GM19468 (cell line): ENCODE results near the gene CD177.
"Not testable (repeated sequence)": the region's sequence is repeated elsewhere in the genome, so short reads cannot be mapped to it uniquely, and the experiment has no call there.

Experiments
- ATAC-seq: cut with Tn5 transposase; IDR thresholded peaks from one replicate; pipeline ENCODE4 v1.9.1; 2021; ENCODE audit warnings: mild to moderate bottlenecking, moderate library complexity, moderate number of reproducible peaks; ENCODE audit not compliant: unreplicated experiment; ENCODE audit errors: extremely low read depth

CD177 gene, protein sequence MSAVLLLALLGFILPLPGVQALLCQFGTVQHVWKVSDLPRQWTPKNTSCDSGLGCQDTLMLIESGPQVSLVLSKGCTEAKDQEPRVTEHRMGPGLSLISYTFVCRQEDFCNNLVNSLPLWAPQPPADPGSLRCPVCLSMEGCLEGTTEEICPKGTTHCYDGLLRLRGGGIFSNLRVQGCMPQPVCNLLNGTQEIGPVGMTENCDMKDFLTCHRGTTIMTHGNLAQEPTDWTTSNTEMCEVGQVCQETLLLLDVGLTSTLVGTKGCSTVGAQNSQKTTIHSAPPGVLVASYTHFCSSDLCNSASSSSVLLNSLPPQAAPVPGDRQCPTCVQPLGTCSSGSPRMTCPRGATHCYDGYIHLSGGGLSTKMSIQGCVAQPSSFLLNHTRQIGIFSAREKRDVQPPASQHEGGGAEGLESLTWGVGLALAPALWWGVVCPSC

DNA sequence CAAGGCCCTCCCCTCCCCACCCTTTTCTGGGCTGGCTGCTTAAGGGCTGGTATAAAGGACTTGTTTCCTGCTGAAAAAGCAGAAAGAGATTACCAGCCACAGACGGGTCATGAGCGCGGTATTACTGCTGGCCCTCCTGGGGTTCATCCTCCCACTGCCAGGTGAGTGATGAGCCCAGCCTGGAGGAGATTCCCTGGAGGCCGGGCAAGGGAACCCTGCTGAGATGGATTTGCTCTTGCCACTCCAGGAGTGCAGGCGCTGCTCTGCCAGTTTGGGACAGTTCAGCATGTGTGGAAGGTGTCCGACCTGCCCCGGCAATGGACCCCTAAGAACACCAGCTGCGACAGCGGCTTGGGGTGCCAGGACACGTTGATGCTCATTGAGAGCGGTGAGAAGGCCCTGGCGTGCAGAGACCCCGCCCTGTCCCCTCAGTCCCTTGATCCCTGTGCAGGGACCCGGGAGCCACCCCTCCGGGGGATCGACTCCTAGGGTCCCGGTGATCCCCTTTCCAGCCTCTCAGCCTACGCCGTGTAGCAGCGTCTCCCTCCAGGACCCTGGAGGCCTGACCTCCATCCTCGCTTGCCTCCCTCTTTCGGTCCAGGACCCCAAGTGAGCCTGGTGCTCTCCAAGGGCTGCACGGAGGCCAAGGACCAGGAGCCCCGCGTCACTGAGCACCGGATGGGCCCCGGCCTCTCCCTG lies at the start of gene CD177:
Gene CD177 (plus strand): TSS at position 81 of the 699 bp plus-strand sequence. CDS start 29 bp downstream, at position 110.
- no peak for ATAC-seq

DNA sequence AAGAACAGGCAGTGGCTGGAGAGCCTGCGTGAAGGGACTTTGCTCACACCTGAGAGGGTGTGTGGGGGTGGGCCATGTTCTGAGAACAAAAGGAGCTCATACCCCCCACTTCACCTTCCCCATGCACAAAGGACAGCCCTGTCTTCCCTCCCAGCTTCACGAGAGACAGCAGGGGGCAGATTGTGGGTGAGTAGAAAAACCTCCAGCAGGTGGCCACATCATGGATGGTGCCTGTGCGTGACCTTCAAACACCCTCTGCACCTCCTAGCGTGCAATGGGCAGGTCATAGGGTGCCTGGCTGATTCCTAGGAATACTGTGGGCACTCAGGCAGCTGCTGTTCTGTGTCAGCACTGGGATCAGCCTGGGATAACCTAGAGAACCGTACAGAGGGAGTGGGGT lies 47.8 kb upstream of the CD177 start:
- ATAC-seq, result no peak

DNA sequence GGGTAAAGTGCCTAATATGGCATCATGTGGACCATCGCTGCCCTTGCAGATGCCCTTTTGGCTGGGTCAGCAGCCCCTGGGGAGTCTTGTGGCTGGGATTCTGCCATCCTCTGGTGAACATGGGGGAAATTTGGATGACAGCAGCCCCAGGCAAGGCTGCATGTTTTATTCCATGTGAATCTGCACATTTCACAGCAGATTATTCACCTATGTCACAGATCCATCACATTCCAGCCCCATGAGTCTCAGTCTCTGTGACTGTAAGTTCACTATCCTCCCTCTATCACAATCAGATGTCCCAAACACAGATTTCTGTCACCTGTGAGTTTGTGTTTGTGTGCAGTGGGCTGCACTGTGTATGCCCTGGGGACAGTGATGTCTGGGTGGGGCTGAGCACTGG lies 47.4 kb upstream of the CD177 start:
- no peak for ATAC-seq

DNA sequence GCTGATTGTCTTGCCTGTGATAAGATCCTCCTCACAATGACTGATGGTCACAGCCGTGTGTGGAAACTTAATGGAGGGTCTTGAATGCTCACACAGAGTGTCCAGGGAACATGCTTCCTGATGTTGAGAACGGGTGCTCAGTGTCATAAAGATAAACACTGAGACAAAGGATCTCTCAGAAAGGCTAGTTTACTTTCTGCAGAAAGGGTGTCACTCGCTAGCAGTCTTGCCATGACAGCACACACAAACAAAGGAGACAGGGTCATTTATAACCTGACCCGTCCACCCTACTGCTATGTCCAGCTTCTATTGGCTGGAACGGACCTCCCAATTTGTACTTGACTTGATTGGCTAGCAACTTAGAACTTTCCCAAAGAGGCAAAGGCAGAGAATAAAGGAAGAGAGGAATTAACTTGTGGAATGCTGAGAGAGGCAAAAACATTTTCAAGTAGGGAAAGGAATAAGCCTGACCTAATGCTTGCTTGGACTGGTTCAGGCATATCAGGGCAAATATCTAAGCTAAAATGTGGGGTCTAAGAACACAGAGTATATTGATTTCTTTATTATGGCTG lies 45.2 kb upstream of the CD177 start:
- ATAC-seq, result no peak

DNA sequence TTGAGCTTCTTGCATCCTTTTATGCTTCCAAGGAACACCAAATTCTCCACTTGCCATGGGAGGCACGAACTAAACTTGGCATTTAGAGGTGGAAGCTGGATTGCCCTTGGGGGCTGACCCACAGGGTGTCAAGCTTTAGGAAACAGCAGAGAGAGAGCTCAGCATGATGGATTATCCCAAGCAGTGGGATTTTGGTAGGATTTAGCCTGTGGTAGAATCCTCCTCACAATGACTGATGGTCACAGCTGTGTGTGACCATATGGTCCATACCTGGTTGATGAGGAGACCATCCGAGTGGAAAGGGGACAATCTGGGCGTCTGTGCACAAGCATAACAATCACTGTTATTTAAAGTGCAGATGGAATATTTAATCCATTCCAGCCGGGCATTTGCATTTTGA lies 44.0 kb upstream of the CD177 start:
- ATAC-seq, result no peak

DNA sequence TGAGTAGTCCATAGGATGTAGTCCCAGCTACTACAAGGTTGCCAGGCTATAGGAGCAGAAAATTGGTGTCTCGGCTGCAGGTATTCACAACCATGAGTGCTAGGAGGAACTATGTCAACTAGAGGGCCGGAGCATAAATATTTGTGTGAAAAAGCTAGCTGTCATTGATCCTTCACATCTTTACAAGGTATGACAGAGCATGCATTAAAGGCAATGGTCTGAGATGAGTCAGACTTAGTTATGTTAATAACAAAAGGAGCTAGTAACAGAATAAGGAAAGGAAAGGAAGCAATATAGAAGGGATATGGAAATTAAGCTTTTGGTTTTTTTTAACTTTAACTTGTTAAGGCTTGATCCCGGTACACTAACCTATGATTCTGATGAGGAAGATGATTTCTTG lies 43.3 kb upstream of the CD177 start:
- ATAC-seq, result no peak

DNA sequence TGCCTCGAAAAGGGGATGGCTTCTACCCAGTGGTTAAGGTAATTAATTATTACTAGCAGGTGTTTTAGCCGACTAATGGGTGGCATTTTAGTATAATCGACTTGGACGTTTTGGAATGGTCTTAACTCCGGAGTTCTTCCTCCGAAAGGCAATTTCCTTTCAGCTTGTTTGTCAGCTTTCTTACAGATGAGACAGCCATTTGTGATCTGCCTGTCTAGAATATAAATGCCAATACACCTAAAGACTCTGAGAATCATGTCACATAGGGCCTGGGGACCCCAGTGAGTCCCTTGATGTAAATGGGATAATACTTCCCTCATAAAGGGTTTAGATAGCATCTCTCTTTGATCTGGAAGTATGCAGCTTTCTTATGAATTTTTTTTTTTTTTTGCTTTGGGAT lies 42.2 kb upstream of the CD177 start:
- no peak for ATAC-seq

DNA sequence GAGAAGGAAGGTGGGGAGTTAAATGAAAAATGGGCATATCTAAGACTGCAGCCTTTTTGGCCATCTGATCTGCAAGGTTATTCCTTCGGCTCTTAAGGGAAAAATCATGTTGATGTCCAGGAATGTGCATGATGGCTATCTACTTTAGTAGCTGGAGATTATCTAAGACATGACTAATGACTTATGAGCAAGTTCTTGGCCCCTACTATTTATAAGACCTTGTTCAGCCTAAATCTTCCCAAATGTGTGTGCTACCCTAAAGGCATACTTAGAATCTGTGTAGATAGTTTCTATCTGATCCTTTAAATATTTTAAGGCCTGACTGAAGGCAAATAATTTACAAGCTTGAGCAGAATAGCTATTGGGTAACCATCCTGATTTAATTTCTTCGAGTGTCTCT lies 41.8 kb upstream of the CD177 start:
- no peak for ATAC-seq

DNA sequence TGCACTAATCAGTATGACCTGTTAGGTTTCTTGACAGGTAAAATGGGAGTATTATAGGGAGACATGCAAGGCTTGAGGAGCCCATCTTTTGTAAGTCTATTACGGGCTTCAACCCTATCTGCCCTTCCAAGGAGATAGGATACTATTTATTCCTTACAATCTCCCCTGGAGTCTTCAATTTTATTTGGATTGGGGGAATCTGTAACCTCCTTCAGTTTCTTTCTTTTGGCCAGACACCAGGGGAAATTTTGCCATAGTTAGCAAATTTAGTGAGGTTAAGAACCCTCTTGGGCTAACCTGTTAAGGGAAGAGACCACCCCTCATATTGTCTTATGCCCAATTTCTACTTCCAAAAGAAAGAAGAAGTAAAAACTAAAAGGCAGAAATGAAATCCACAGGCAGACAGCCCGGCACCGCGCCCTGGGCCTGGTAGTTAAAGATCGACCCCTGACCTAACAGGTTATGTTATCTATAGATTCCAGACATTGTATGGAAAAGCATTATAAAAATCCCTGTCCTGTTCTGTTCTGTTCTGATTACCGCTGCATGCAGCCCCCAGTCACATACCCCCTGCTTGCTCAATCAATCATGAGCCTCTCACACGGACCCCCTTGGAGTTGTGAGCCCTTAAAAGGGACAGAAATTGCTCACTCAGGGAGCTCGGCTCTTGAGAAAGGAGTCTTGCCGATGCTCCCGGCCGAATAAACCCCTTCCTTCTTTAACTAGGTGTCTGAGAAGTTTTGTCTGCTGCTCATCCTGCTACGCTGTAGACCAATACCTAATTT lies 39.6 kb upstream of the CD177 start:
- no peak for ATAC-seq

DNA sequence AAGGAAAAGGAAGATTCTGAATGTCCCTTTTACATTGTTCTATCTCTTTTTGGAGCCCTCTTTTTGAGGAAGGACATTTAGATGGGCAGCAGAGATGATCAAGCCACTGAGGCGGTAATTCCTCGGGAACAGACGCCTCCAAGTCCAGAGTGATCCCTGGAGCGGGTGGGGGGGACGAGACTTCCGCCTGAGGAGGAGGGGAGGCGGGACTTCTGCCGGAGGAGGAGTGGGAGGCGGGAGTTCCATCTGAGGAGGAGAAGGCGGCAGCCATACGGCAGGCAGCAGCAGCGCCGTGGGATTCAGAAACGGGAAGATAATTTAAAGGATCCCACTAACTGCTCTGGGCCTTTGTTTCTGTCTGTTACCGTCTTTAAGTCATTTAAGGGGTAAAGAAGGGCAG lies 37.6 kb upstream of the CD177 start:
- no peak for ATAC-seq

DNA sequence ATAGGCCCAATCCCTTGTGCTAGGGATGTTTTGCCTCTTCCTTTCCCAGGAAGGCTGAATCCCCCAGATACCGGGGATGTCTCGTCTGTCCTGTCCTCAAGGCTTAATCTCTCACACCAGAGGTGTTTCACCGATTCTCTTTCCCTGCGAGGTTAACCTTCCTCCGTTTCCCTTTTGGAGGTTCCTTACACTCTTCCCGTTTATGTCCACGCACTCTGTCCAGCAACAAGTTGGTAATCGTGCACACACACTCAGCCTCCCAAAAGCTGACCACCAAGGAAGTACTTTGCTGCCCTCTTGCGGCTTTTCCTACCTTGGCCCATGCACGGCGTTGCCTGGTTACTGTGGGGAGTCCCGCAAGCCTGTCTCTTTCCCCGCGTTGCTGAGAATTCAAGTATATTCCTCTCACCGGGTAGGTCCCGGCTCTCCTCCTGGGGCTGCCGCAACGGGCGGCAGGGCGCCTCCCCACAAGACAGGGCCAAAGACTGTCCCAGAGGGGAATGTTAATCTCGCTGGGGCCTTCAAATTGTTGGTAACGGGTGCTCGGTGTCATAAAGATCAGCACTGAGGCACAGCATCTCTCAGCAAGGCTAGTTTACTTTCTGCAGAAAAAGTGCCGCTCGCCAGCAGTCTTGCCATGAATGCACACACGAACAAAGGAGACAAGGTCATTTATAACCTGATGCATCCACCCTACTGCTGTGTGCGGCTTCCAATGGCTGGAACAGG lies 36.7 kb upstream of the CD177 start:
- ATAC-seq, result no peak

DNA sequence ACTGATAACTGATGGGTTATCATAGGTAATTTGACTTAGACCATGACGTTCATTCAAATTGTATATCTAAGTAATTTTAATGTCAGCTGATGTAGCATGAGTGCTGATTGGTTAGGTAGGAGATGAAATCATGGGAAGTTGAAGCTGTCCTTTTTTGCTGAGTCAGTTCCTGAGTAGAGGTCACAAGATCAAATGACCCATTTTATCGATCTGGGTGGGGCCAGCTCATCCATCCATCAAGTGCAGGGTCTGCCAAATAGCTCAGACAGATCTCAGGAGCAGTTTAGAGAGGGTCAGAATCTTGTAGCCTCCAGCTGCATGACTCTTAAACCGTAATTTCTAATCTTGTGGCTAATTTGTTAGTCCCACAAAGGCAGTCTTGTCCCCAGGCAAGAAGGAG lies 35.3 kb upstream of the CD177 start:
- ATAC-seq, result no peak

DNA sequence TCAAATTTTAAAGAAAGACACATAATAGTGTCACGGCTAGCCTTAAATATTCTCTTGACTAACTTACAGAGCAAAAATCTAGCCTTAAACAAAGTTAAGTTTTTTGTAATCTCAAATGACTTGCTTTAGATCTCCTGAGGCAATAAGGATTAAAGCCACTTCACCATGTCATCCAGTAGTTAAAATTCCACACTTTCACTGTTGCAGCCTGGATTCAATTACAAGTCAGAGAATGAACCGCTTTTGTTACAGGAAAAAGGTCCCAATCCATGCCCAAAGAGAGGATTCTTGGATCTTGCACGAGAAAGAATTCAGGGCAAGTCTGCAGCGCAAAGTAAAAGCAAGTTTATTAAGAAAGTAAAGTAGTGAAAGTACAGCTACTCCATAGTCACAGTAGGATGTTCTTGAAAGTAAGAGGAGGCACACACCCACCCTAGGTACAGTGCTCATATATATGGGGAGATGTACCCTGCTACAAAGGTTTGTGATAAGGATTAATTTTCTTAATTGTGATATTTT lies 34.6 kb upstream of the CD177 start:
- ATAC-seq, result no peak

DNA sequence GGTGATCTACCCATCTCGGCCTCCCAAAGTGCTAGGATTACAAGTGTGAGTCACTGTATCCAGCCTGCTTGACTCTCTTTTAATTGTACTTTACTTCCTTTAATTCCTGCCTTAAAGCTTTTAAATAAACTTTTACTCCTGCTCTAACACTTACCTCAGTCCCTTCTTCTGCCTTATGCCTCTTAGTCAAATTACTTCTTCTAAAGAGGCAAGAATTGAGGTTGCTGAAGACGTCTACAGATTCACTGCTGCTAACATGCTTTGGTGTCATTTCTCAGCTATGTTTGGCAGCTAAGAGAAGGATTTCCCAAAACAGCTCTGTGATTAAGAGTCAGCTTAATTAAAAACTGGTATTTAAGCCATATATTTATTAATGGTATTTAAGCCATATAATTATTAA lies 32.9 kb upstream of the CD177 start:
- ATAC-seq, result no peak

DNA sequence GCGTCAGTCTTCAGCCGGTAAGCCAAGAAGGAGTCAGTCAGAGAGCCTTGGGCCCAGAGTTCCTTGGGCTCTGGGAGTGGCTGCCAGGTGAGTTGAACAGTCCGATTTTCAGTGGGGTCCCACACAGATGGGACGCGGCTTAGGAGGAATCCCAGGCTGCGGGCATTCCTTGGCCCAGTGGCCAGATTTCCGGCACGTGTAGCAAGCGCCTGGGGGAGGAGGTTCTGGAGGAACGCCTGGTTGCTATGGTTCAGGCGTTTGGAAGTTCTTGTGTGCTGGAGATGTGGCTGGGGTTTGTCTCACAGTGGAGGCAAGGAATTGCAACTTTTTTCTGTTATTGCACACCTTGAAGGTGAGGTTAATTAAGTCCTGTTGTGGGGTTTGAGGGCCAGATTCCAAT lies 26.7 kb upstream of the CD177 start:
- not testable (repeated sequence) for ATAC-seq

DNA sequence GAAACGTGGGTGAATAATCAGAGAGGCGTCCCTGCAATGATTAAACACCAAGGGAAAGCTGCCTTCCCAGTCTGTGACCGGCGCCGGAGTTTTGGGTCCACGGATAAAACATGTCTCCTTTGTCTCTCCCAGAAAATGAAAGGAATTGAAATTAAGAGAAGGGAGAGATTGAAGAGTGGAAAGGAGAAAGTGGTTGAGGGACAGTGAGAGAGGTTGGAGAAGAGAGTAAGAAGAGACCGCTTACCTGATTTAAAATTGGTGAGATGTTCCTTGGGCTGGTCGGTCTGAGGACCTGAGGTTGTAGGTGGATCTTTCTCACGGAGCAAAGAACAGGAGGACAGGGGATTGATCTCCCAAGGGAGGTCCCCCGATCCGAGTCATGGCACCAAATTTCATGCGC lies 24.9 kb upstream of the CD177 start:
- not testable (repeated sequence) for ATAC-seq

DNA sequence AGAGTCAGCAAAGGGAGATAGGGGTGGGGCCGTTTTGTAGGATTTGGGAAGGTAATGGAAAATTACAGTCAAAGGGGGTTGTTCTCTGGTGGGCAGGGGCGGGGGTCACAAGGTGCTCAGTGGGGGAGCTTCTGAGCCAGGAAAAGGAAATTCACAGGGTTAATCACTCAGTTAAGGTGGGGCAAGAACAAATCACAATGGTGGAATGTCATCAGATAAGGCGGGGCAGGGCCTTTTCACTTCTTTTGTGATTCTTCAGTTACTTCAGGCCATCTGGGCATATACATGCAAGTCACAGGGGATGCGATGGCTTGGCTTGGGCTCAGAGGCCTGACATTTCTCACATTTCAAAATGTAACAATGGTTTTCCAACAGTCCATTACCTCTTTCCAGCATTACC lies 24.4 kb upstream of the CD177 start:
- ATAC-seq, result not testable (repeated sequence)

DNA sequence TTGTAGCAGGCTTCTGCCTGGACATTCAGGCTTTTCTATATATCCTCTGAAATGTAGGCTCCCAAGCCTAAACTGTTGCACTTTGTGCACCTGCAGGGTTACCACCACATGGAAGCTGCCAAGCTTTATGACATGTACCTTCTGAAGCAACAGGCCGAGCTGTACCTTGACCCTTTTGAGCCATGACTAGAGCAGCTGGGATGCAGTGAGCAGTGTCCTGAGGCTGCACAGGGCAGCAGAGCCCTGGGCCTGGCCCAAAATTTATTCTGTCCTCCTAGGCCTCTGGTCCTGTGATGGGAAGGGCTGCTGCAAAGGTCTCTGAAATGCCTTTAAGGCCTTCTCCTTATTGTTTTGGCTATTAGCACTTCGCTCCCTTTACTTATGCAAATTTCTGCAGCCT lies 23.5 kb upstream of the CD177 start:
- ATAC-seq, result no peak

DNA sequence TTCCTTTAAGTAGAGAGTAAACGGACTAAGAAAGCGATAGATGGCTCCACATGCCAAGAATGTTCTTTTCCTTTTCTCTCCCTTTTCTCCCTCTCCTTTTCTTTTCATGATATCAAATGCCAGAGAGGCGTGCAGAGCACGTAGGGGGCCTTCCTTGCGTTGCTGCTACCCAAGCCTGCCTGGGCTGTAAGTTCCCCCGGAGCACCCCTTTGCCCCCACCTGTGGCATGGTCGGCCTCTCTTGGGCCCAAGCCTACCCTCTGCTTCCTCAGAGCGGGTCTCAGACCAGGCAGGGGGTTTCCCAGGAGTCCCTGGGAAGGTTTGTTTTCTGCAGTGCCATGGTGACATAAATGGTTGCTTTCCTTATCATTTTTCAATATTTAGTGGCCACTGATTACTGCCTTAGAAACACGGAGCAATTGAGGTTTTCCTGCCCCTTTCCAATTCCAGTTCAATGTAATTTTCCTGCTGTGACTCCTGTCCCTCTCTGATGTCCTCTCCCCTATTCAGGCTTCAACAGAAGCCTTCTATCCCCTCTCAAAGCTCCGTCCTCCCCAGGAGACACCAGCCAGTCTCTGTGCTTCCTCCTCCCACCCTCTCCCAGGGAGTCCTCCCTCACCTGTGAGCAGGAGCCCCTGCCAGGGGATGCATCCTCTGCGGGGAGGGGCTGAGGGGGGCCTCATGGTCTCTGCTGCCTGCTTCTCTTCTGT lies 22.6 kb upstream of the CD177 start:
- ATAC-seq, result no peak
